ENCODE data around the gene IFT22.
"Not testable (repeated sequence)": the region's sequence is repeated elsewhere in the genome, so short reads cannot be mapped to it uniquely, and the experiment has no call there.

Gene IFT22

GRCh38 chr7:101321491-101322401 lies at the start of gene IFT22:
IFT22 (minus strand) TSS chr7:101321812; CDS start chr7:101321709, 103 bp downstream.
- DNase-seq = peak; percentile 58 to 87

- DNase-seq = no peak
Observed at GRCh38 chr7:101370836-101371235, 49.2 kb upstream of the IFT22 start.

GRCh38 chr7:101368422-101369165 lies 47.0 kb upstream of the IFT22 start:
- DNase-seq = no peak

GRCh38 chr7:101367676-101368075 lies 46.1 kb upstream of the IFT22 start:
- no peak for DNase-seq

- DNase-seq = no peak
Observed at GRCh38 chr7:101365956-101366355, 44.3 kb upstream of the IFT22 start.

- DNase-seq = no peak
Observed at GRCh38 chr7:101363734-101364374, 42.2 kb upstream of the IFT22 start.

- DNase-seq = no peak
Observed at GRCh38 chr7:101363196-101363733, 41.7 kb upstream of the IFT22 start.

GRCh38 chr7:101362334-101363195 lies 41.0 kb upstream of the IFT22 start, which contains the start of gene COL26A1:
COL26A1 (plus strand) TSS chr7:101362875; CDS start chr7:101363033, 158 bp downstream.
- no peak for DNase-seq

- DNase-seq = no peak
Observed at GRCh38 chr7:101357433-101357832, 35.8 kb upstream of the IFT22 start.

- no peak for DNase-seq
Observed at GRCh38 chr7:101352920-101353308, 31.3 kb upstream of the IFT22 start.

GRCh38 chr7:101349300-101349699 lies 27.7 kb upstream of the IFT22 start:
- not testable (repeated sequence) for DNase-seq

GRCh38 chr7:101348456-101349067 lies 26.9 kb upstream of the IFT22 start:
- DNase-seq = not testable (repeated sequence)

- DNase-seq = no peak
Observed at GRCh38 chr7:101347477-101347876, 25.9 kb upstream of the IFT22 start.

GRCh38 chr7:101342892-101343291 lies 21.3 kb upstream of the IFT22 start:
- no peak for DNase-seq

- DNase-seq = no peak
Observed at GRCh38 chr7:101340379-101340778, 18.8 kb upstream of the IFT22 start.

- DNase-seq = no peak
Observed at GRCh38 chr7:101333912-101334311, 12.3 kb upstream of the IFT22 start.

- DNase-seq = no peak
Observed at GRCh38 chr7:101332026-101332425, 10.4 kb upstream of the IFT22 start.

- no peak for DNase-seq
Observed at GRCh38 chr7:101330011-101330484, 8.4 kb upstream of the IFT22 start.

- DNase-seq = no peak
Observed at GRCh38 chr7:101328159-101328558, 6.5 kb upstream of the IFT22 start.

GRCh38 chr7:101319401-101319800 lies 2.2 kb downstream of the IFT22 start:
- no peak for DNase-seq

- DNase-seq = peak in 1 of 2 experiments; percentile 13
Observed at GRCh38 chr7:101315336-101315735, 6.3 kb downstream of the IFT22 start.
